ENCODE results near the gene OGT.

- no peak for TF ChIP-seq CTCF (IDR thresholded peaks at IDR 0.05)
- TF ChIP-seq POLR2A (IDR thresholded peaks at IDR 0.05) = no peak
Observed at GRCh38 chrX:71537743-71538142, 4.8 kb downstream of the OGT start.
